Measurements from ENCODE around the gene PPM1M. TPM values are rescaled to one million over a fixed set of nuclear protein-coding genes. Genes with fewer than 3 reads are reported as not detected.

PPM1M gene
- total RNA-seq, 1 experiment from 2014 or later, result 13.9 TPM

DNA sequence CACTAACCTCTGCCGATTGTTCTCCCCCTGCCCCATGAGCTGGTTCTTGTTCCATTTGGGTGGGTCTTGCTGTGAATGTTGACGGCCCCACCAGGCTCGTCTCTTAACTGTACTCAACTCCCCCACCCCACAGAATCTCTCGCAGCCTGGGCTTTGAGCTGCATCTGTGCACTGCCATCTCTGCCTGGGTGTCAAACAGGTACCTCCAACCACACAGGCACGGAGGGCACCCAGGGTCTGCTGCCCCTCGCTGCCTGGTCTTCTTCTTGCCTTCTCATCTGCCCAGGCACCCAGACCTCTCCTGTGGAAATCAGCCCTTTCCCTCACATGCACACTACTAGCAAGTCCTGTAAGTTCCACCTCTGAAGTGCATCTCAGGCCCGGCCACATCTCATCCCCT is 30.2 kb upstream of the PPM1M start:
- DNase-seq (ENCODE audit: extremely low read depth, low read depth), result no peak

DNA sequence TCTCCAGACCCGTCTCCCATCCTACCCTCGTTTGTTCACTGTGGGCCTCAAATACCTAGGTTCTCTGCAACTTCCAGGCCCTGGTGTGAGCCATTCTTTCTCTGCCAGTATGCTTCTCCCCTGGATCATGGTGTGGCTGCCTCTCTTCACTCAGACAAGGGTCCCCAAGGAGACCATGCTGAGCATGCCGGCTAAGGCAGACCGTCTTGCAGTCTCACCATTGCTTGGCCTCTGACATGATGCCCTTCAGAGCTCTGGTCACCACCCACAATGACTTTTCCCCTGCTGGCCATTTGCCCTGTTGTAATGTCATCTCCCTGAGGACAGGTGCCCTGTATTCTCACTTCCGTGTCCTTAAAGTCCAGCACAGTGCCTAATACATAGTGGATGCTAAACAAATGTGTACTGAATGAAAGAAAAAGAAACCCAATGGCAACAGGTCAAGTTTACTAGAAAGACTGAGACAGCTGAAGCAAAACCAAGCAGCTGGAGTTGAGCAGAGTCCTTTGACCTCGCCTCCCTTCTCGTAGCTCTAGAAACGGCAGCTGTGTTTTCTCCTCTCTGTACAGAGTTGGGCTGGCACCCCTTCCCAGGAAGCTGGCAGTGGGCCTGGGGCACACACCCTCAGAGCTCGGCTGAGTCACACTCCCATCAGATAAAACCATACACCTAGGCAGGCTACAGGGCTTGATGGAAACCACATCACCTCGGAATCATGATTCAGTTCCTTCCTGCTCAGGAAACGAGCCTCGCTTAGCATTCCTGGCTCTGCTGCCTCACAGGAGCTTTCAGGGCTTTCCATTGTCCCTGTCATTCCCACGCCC is 28.8 kb upstream of the PPM1M start:
- no peak for DNase-seq (ENCODE audit: extremely low read depth, low read depth)

DNA sequence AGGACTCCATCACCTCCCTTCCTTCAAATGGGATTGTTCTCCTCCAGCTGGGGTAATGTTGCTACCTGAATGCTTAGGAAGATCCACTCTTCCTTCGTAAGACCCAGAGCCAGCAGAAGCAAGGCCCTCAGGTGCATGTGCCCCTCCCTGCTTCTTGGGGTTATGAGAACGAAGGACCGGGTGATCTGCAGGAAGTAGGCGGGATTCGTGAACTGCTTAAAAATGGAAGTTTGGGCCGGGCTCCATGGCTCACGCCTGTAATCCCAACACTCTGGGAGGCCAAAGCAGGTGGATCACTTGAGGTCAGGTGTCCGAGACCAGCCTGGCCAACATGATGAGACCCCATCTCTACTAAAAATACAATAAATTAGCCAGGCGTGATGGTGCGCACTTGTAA is 28.2 kb upstream of the PPM1M start:
- no peak for DNase-seq (ENCODE audit: extremely low read depth, low read depth)

DNA sequence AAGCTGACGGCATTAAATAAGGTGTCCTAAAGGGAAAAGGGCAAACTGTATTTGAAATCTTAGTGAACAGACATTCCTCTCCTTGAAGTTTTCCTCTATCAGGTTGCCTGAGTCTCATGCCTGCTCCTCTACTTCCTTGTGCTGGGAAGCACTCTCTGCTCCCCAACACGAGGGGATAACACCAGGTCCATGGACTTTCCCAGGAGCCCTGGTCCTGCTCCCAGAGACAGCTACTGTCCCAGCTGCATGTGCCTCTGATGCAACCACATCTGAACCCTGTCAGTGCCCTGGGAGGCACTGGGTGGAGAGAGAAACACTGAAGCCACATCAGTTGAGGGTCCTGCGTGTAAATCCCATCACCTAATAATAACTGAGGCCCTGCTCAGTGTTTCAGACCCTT is 27.5 kb upstream of the PPM1M start:
- DNase-seq (ENCODE audit: extremely low read depth, low read depth), result no peak

DNA sequence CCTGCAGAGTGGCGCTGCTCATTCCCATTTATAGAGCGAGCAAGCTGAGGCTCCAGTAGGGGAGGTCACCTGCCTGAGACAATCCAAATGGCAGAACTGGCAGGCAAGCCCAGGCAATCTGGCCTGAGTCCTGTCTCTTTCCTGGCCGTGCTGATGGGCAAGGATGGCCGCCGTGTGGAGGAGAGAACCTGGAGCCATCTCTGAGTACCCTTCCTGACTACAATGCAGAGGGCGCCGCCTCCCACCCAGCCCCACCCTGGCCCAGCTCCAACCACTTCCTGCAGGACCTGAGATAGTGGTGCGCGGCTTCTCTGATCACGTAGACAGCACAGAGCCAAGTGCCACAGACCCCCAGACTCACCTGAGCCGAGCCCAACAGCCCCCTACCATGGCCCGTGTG is 27.1 kb upstream of the PPM1M start:
- DNase-seq (ENCODE audit: extremely low read depth, low read depth), result no peak

DNA sequence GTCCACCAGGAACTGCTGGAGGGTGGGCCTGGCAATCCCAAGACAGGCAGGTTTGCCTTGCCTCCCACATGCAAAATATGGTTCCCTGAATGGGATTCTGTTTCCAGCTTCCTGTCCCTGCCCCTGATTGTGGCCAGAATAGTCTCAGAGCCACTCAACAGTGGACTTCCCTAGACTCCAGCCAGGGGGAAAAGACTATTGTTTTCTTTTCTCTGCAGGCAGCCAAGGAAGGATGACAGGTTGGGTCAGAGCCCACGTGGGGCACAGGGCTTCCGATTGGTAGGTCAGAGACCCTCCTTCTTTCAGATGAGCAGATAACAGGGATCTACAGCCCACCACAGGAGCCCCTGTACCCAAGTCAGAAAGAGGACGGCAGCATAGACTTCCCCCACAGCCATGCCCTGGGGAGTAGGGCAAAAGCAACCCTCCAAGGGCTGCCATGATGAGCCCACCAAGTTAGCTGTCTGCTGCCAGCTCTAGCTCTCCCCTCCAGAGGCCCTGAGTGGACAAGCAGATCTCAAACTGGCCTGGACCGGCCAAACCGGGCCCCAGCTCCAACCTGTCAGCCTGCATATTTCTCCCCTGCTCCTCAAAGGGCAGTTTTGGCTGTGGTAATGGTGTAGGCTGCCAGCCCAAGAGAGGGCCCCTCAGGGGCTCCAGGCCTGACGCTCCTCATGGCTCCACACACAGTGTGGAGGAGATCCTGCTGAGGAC is 26.5 kb upstream of the PPM1M start:
- DNase-seq (ENCODE audit: extremely low read depth, low read depth), result no peak

DNA sequence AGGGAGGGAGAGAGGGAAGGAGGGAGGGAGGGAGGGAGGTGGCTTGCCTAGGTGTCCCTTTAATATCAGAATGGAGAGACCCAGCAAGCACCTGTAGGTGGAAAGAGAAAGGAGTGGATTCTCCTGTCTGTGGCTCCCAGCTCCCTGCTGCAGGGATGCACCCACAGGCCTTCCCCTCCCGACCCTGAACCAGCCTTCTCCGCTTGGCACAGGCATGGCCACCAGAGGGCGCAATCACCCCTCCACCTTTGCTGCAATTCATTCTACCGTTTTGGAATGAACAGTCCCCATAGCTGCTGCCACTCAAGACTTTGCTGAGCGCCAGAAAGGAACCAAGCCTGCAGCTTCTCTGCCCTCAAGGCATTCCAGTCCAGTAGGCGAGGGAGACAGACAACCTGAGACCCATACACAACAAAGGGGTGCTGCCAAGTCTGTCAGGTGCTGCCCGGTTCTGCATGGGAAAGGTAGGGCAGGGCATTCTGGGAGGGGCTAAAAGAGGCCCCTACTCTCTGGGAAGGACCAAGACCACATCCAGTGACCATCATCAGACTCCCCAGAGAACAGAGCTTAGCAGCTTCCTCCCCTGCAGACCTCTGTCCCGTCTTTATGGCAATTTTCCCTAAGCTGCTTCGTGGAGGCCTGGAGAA is 25.1 kb upstream of the PPM1M start:
- DNase-seq (ENCODE audit: extremely low read depth, low read depth), result peak; percentile 52

DNA sequence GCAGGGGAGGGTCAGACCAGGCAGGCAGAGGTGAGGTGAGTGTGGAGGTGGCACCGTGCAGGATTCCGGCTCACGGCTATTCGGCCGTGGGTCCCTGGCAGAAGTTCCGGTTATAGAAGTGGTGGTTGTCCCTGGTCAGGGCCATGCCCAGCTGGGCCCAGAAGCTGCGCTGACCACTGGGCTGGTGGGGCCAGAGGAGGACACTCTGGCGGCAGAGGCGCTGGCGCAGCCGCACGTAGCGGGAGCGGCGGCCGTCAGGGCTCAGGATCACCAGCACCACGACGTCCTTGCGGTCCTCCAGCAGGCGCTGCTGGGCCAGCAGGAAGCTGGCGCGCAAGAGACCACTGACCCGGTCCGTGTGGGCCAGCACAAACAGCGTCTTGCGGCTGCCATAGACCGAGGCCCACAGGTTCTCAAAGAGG is 24.4 kb upstream of the PPM1M start:
- no peak for DNase-seq (ENCODE audit: extremely low read depth, low read depth)

DNA sequence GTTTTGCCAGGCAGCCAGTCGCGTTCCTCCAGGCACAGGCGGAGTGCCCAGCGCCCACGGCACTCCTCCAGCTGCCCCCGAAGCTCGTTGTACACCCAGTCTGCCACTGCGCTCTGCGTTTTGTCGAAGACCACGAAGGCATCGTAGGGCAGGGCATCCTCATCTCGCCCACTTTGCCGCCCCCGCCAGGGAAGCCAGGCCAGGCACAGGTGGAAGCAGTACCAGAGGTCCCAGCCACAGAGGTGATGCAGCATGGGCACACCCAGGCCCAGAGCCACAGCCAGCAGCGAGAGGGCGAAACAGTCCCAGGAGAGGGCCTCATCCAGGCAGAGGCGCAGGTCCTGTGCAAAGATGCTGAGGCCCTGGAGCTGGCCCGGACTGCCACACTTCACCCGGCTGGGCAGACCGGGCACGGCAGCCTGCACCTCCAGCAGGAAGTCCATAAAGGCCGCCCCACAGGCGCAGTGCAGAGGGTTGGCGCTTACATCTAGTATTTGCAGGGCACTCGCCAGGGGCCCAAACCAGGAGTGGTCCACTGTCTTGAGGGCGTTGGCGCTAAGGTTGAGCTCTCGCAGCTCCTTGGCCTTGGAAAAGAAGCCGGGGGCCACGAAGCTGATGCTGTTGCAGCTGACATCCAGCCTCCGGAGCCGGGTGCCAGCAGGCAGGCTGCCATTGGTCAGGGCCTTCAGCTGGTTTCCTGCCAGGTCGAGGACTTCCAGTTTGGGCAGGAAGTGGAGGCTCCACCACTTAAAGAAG is 23.8 kb upstream of the PPM1M start:
- DNase-seq (ENCODE audit: extremely low read depth, low read depth), result no peak

DNA sequence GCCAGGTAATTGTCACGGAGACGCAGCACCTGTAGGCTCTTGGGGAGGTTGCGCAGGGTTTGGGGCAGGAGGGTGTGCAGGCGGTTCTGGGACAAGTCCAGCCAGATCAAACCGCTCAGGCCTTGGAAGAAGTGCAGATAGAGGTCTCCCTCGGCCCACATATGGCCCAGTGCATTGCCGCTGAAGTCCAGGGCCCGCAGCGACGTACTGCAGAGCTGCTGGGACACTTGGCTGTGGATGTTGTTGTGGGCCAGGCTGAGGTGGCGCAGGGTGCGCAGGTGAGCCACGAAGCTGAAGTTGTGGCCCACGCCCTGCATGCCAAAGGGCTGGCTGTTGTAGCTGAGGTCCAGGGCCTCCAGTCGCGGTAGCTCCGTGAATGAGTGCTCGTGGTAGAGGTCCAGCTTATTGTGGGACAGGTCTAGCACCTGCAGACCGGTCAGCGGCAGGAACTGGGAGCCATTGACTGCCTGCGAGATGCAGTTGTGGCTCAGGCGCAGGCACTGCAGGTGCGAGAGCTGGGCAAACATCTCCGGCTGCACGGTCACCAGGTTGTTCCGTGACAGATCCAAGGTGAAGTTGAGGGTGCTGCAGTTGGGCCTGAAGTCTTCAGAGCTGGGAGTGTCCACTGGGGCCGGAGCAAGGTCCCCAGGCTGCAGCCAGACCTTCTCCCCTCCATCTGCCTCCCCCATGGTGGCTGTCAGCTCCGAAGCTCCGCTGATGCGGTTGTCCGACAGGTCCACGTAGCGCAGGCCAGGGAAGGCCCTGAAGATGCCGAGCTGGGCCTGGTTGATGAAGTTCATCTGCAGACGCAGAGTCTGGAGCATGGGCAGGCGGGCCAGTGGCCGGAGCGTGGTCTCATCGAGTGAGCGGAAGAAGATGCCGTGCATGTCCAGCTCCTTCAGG is 23.0 kb upstream of the PPM1M start:
- DNase-seq (ENCODE audit: extremely low read depth, low read depth), result no peak

DNA sequence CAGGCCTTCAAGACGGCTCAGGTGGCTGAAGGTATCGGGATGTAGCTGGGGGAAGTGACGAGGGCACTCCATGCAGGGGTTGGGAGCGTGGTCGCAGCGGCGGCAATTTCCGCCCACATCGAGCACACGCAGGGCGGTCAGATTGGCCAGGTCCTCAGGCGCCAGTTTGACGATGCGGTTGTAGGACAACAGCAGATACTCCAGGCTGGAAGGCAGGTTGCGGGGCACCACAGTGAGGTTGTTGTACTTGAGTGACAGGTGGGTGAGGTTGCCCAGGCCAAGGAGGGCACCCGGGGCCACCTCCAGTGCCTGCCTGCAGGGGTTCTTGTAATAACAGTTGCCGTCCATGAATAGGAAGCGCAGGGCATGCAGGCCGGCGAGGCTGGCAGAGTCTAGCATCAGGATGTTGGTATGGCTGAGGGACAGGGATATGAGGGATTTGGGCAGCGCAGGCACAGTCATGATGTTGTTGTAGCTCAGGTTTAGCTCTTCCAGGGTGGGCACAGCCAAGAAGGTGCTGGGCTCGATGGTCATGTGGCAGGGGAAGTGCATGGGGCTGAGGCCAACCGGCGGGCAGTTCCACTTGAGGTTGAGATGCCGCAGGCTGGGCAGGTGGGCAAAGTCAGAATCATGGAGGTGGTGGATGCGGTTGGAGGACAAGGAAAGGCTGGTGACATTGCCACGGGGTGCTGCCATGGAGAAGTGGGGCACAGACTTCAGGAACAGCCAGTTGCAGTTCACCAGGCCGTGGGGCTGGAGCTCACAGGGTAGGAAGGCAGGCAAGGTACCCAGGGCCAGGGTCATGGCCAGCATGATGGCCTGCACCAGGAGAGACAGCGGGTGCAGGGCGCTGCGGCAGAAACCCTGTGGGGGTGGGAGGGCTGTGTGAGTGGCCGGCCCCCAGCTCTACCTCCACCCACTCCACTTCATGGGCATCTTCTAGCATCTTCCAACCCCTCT is 21.8 kb upstream of the PPM1M start:
- no peak for DNase-seq (ENCODE audit: extremely low read depth, low read depth)

DNA sequence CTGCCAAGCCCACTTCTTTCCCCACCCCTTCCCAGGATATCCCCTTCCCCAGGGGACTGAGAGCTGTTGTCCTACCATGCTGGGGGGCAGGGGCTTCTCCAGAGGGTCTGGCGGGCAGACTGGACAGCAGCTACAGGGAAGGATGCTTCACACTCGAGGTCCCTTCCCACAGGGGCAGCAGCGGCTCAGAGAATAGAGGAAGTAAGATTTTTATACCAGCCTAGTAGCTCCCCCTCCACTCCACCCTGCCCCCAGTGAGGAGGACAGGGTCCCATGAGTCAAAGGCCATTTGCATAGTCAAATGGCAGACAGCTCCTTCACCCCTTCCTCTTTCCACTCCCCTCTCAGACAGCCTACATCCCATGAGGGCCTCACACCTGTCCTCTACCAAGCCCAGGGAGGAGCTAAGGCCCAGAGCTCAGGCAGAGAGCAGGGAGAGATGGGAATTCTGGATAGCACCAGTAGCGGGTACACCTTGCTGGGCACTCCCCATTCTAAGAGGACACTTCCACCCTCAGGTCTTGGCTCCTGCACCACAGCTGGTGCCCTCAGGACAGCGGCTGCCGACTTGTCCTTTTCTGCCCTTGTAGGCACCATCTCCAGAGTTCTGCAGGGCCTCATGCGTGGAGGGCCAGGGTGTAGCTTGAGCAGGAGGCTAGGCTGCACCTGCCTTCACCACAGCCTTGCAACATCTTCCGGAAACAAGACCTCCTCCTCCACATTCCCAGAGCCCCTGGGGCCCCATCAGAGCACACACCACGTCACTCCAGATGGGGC is 19.9 kb upstream of the PPM1M start, which contains the start of gene TLR9:
Gene TLR9, minus strand, starts transcription at position 194 of the 777 bp plus-strand sequence. Its CDS starts 116 bp downstream, at position 78.
- no peak for DNase-seq (ENCODE audit: extremely low read depth, low read depth)

DNA sequence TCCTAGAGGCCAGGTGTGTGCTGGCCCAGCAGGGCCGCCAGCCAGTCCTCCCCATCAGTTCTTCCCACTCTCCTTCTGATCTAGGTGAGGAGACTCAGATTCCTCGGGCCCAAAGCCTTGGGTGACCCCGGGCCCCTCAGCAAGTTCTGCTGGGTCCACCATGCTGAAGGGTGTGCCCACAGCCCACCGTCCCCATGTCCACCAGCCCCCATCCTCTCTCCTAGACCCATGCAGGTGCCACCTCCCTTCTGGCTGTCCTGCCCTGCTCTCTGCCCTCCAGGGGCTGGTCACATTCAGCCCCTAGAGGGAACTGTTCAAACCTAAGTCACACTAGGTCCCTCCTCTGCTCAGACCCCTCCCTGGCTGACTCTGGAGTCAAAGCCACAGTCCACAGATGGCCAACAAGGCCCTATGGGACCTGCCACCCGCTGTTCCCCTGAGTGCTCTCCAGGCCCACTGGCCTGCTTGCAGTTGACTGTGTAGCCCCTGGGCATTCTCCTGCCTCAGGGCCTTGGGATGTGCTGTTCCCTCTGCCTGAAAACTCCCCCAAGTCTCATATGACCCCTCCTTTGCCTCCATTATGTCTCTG is 19.2 kb upstream of the PPM1M start:
- DNase-seq (ENCODE audit: extremely low read depth, low read depth), result no peak

DNA sequence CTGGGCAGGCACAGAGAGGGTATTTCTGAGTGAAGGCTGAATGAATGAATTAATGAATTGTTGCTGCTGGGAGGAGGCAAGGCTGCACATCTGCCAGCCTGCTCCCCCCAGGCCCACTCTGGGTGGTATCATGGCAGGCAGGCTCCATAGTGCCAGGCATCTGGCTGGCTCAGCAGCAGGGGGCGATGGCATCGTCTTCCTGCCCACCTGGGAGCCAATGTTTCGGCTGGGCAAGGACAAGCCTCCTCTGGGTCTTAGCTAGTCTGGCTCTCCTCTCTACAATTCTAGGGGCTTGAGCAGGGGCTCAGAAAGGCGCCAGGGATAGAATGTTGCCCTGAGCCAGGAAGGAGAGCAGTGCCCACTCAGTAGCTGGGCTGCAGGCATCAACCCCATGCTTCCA is 18.4 kb upstream of the PPM1M start:
- DNase-seq (ENCODE audit: extremely low read depth, low read depth), result no peak

DNA sequence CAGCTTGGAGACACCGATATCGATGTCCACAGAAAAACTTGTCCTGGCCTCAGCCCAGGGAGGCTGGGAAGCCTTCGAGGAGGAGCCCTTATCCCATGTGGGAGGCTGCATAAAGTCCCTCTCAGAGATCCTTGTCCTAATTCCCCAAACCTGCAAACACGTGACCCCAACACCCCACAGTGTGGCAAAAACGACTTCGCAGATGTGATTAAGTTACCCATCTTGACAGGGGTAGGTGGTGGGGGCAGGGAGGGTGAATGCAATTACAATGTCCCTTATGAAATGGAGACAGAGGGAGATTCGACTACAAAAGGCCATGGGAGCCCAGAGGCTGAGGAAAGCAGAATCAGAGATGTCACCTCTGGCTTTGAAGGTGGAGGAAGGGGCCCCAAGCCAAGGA is 17.8 kb upstream of the PPM1M start:
- no peak for DNase-seq (ENCODE audit: extremely low read depth, low read depth)

DNA sequence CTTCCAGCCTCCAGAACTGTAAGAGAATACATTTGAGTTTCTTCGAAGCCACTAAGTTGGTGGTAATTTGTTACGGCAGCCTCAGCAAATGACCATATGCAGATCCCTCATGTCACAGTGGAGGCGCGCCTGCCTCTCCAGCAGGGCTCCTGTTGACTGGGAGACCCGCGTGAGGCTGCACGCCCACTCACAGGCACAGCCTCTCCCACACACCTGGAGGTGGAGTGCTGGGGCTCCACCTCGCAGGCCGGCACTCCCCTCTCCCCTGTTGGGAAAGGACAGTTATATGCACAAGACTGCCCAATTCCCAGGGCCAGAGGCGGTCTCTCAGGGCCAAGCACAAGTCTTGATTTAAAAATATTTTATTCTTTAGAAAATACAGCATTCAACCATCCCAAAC is 17.3 kb upstream of the PPM1M start:
- no peak for DNase-seq (ENCODE audit: extremely low read depth, low read depth)

DNA sequence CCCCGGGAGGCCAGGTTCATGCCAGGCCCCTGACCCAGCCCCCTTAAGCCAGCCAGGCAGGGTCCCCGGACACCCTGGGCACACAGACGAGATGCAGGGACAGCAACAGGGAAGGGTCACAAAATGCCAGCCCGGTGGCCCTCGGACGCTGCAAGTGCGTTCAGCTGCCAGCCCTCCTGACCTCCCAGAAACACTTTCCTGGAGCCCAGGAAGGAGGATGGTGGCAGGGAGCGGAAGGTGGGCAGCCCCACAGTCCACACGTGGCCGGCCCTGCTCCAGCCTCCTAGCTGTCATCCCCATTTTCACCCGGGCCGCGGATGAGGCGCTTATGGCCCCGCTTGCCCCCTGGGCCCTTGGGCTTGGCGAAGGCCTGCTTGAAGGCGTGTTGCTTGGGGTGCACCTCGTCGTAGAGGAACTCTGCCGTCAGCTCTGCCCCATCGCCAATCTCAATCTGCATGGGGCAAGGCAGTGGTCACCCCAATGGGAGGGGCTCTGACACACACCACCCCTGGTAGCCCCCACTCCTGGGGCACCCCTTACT is 16.7 kb upstream of the PPM1M start:
- DNase-seq (ENCODE audit: extremely low read depth, low read depth), result no peak
